GM21825 (cell line): ENCODE measurements around the gene NR6A1.

ENCODE experiments used
- ATAC-seq: cut with Tn5 transposase; IDR thresholded peaks from one replicate; pipeline ENCODE4 v1.9.1; 2021; ENCODE audit warnings: mild to moderate bottlenecking, moderate library complexity; ENCODE audit not compliant: unreplicated experiment

NR6A1 gene

DNA sequence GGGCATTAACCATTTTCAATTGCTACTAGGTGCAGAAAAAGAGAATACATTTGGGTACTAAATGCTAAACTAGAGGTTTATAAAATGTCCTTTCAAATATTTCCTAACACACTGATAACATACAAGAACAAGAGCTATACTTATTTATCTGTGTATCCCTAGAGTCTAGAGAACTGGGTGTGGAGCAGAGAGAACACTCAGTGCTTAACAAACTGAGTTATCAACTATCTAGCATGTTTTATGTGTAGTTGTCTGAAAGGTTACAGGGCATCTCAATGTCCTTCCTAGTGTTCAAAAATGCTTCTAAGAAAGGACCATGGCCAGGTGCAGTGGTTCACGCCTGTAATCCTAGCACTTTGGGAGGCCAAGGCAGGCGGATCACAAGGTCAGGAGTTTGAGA lies 40.3 kb downstream of the NR6A1 start:
- ATAC-seq, result no peak

DNA sequence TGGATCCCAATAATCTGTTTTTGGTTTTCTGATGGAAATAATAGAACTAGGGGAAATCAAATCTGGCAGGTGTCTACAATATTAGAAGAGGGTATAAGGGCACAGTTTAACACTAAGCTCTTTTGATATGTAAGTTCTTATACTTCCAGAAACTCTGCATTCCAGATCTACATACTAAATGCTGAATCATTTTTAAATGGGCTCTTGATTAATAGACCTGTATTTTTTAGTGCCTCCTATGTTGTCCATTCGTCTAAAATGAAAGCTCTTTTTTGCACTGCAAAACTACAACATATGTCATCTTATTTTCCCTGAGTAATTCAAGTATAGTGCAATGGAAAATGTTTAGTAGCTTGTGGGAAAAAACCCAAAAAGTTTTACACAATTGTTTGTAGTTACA lies 44.2 kb downstream of the NR6A1 start:
- ATAC-seq, result no peak

DNA sequence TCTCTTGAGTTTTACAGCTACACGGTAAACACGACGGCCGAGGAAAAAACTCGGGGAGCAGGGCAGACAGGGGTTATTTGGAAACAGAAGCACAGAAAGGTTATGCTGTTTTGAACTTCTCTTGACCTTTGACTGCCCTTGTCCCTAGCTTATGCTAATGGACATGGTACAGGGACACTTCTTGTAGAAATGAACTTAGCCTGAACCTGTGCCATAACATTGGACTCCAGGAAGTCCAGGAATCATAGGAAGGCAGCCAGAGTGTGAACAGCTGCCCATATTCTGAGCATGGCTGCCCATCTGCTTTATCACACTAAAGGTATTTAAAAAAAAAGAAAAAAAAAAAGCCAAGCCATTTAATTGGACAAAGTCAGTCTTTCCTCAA lies 46.1 kb downstream of the NR6A1 start:
- ATAC-seq, result no peak

DNA sequence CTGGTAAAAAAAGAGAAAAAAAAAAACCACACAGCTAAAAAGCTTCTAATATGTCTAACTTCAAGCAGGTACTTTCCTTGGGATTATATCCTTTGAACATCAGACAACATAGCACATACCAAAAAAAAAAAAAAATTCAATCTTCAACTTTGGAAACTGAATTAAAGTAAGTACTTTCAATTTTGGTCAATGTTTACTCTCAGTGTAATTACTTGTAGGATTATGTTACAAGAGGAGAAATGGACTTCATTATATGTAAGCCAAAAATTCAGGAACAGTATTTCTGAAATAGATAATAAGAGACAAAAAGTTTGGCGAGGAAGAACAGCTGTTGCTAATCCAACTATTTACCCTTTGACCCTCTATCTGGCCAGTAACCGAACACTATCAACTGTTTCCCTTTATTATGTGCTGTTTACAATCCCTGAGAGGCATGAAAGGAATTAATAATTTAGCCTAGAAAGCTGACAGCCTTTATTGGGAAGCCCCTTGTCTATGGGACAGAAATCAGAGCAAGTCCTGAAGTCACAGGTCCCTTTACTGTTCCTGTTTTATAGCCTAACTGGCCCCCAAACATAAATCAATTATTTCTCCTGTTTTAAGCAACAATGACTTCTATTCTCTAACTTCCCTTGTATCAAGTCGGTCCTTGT lies 46.6 kb downstream of the NR6A1 start:
- ATAC-seq, result no peak

DNA sequence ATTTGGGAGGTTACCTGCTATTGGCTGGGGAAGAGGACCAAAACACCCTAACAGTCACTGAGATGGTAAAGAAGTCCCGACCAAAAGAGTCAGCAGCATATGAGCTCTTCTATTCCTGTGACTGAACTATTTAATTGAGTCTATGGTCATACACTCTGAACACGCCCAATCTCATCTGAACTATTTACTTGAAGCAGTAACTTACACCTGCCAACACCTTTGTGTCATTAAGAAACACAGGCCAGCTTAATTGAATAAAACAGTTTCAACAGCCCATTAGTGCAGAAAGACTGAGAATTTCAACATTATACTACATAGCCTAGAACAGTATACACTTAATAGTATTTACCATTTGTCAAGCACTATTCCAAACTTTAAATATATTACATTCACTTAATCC lies 47.8 kb downstream of the NR6A1 start:
- no peak for ATAC-seq

DNA sequence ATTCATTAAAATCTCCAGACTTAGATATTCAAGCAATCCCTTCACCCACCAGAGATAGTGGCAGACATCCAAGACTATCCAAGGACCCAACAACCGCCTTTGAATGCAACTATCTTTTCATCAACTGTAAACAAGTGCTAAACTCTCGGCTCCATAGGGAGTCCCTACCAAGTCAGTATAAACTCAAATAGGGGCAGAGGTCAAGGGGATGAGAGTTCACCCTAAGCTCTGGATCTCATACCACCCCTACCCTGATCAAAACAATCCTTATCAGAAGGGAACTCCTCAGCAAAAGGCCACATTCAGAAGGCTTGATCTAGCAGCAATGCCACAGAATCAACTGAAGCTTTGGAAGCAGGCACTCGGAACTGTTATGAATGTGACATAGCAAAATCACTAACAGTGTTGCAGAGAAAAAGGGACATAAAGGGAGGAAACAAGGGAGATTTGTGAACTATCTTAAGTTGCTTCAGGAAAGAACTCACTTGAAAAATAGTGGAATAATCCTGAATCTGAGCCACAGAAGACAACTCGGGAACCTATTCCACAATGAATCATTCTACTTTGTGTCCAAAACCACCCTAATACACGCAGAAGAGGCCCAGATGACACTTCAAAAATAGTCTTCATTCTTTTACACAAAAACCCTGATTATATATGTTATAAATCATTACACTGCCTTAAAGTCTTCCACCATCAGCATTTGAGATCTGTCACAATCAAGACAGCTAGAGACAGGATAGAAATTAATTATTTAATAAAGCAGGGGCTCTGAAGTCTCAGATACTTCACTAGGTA lies 49.8 kb downstream of the NR6A1 start:
- ATAC-seq, result no peak

DNA sequence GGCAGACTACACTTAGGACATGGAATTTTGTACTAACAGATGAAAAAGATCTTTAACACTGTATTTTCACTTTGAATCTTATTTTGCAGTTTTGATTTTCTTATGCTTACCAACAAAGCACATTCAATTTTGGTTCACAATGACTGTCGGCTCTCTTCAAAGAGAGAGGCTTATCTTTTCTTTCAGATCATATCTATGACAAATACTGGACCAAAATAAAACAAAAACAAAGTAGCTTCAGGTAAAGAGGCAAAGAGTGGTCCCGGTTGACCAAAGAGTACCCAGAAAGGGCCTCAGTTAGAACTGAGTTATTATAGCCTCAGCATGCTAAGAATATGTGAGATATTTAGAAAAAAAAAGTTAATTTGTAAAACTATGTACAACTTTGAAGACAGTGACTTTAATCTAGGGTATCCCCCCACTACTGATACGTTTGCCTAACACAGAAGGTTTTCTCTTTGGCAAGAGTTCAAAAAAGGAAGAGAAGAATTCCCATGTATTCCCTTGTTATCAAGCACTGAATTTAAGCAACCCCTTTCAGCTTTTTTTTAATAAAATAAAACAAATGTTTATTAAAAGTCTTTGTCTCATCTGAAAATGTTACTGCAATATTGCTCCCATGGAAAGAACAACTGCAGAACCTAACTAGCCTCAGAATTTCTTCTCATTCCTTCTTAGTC lies 50.5 kb downstream of the NR6A1 start:
- no peak for ATAC-seq

DNA sequence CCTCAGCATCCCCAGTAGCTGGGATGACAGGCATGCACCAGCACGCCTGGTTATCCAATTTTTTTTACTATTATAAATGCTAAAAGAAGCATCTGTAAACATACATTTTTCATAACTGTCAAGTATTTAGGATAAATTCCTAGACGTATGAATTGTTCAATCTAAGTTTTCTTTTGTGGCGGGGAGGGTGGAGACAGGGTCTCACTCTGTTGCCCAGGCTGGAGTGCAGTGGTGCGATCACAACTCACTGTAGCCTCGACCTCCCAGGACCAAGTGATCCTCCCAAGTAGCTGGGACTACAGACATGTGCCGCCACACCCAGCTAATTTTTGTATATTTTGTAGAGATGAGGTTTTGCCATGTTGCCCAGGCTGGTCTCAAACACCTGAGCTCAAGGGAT lies 52.2 kb downstream of the NR6A1 start:
- ATAC-seq, result no peak

DNA sequence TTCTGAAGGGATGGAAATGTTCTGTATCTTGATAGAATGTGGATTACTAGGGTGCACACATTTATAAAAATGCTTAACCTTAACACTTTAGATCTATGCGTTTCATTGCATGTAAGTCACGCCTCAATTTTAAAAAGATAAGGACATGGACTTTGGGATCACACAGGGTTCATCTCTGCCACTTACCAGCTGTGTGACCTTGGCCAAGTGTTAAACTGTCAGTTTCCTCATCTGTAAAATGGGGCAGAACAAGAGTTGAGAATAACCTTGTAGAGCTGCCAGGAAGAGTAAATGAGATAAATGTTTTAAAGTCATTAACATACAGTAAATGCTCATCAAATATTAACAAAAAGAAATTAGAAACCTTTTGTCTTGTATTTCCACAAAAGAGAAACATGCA lies 53.5 kb downstream of the NR6A1 start:
- no peak for ATAC-seq

DNA sequence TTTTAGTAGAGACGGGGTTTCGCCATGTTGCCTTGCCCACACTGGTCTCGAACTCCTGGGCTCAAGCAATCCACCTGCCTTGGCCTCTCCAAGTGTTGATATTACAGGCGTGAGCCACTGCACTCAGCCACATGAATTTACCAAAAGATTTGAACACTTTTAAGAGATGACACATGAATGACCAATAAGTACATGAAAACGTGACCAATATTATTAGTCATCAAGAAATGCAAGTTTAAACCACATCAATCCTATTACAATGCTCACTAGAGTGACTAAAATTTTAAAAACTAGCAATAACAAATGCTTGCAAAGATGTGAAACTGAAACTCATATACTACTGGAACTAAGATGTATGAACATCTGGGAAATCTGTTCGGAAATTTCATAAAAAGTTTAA lies 54.3 kb downstream of the NR6A1 start:
- no peak for ATAC-seq

DNA sequence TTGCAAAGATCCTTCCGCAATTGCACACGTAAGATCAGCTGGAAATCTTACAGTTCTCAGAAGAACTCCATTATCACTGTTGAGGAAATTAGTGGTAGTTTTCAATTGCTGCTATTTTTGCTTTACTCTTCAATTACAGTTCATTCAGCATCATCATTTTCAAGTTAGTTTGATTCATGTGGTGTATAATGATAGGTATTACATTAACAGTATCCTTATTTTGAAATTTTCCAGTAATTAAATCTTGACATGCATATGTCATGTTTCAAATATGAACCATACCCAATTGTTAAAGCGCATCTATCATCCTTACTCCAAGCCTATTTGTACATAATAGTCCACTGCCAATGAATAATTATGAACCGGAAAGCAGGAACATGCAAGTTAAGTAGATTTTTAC lies 60.3 kb downstream of the NR6A1 start:
- no peak for ATAC-seq

DNA sequence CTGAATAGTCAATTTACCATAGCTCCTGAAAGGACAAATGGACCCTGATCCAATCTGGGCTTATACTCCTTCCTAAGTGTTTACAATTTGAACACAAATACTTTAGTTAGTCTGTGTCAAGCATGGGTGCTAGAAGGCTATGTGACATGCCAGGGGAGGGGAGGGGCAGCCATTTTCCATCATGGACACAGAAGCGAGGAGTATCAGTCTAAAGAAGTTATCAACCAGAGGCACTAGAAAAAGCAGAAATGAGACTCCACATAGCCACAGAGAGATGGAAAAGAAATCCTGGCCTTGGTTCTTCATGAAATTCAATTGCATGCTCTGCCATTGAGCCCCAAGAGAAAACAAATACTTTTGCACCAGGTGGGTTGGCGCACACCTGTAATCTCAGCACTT lies 61.8 kb downstream of the NR6A1 start:
- no peak for ATAC-seq

DNA sequence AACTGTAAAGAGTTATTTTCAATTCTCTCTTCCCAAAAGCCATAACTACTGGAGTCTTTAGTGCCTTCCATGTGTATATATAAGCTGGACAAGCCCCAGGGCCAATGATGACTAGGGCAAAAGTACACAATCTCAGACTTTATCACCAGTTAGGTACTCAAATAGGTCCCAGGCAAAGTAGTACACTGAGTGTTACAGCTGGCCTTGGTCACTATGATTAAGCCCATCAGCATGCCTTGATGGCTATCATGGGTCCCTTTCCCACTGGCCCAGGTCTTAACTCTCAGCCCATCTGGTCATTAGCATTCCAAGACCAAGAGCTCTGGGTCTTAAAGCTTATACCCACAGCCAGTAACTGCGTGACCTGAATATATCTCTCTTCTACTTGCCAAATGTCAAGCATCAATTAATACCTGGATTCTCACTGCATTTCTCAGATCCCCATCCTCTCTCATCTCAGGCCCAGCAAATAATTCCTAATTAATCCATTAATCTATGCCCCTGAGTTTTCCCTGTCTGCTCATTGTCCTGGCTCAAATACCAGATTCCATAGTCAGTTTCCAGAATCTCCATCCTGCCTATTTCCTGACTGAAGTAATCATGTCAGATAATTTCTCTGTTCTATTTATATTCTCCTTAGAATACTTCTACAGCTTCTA lies 62.3 kb downstream of the NR6A1 start:
- ATAC-seq, result no peak

DNA sequence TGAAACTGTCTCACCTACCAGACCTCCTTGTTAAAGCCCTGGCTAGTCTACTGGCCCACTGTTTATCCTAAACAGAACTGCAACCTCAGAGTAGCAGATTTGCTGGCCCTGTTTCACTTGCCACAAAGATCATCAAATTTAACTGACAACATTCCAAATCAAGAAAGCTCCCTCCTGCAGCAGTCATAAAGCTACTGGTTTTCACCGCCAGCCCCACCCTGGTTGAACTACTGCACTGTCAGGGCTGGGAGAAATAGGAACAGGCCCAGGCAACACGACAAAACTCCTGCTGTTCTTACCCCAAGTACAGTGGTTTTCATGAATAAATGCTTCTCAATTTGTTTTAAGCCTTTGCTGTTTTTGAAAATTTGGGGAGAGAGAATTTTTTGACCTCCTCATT lies 63.0 kb downstream of the NR6A1 start:
- ATAC-seq, result no peak

DNA sequence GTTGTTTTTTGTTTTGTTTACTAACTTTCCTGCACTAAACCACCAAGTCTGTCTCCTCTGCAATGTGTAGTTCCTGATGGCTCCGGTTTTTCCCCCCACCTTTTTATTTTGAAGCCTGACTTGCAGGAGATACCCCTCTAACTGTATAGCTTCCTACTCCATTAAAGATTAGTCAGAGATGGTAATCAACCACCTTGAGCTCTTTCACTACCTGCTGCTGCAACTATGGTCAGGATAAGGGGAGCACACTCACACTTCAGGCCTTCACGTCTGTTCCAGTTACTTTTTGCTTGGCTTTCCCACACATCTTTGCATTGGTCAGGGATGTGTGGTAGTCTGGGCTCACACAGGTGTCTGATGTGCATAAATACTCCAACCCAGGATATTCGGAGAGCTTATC lies 63.4 kb downstream of the NR6A1 start:
- ATAC-seq, result no peak

DNA sequence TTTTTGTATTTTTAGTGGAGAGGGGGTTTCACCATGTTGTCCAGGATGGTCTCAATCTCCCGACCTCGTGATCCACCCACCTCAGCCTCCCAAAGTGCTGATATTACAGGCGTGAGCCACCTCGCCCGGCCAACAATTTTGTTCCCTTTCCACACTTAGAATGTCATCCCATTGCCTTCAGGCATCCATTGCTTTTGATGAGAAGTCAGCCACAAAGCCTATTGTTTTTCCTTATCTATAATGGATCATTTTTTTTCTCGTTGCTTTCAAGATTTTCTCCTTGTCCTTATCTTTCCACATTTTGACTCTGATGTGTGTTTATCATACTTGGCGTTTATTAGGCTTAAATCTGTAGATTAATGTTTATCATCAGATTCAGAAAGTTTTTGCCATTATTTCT lies 64.4 kb downstream of the NR6A1 start:
- no peak for ATAC-seq

DNA sequence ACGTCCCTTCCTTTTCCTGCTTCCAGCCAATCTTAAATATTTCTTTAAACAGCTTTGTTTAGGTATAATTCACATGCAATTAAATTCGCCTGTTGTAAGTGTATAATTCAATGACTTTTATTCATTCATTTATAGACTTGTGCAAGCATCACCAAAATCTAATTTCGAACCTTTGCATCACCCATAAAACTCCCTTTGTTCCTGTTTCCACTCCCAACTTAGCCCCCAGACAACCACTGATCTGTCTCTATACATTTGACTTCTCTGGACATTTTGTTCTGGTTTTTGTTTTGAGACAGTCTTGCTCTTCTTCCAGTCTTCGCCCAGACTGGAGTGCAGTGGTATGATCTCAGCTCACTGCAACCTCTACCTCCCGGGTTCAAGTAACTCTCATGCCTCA lies 71.5 kb downstream of the NR6A1 start:
- ATAC-seq, result no peak

DNA sequence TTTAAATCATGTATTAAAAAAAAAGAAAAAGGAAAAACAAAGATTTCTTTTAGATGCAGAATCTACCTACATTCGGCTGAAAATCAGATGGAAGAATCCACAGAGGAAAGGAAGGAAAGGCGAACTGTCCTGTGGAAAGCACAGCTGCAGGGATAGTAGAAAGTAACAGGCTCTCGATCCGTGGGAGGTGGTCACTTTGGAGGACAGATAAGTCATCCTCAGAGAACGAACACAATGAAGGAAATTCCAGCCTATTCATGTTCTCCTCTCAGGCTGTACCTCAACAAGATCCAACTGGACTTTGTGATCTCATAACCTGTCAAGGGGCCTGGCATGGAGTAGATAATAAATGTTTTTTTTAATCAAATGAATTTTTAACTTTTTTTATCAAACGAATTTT lies 72.8 kb downstream of the NR6A1 start:
- no peak for ATAC-seq

DNA sequence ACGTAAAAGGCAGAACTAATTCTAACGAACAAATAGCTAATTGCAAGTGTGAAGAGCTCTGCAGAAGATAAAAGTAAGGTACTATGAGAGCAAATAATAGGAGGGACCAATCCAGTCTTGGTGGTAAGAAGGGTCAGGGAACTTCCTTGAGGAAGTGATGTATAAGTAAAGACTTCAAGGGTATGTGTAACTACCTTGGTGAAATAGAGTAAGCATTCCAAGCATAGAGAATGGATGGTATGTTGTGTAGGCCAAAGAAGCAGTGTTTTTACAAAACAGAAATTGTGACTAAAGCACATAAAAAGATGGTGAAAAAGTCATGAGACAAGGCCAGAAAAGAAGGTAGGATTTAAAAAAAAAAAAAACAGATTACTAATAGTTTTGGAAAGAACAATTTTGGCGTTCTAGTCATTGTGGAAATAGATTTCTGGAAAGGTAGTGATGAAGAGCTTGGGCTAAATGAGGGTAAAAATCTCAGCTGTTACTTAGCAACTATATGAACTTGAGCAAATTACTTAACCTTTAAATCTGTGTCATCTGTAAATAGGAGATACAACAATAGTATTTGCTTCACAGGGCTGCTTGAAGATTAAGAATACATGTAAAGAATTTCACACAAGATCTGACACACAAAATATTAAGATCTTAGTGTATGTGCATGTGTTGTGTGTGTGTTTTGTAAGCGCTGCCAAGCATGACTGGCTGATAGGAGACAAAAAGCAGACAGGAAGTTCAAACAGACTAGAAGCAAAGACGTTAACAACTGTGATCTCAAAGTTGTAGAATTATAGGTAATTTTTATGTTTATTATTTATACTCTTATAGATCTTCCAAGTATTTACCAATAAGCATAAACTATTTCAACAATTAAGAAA lies 73.5 kb downstream of the NR6A1 start:
- ATAC-seq, result no peak

DNA sequence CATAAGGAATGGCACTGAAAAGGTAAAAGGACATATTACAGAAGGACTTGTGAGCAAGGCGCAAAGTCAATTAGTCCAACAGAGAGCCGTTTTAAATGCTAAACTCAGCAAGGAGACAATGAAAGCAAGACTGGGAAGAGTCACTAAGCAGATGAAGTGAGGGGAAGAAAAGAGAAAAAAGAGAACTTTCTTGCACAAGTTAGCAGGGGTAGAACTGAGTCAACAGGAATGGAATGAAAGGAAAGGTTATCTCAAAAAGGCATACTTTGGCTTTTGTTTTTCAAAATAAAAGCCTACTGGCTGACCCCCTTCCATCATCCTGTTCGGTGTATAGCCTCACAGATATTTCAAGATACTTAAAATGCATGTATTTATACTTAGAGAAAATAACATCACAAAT lies 75.0 kb downstream of the NR6A1 start:
- no peak for ATAC-seq
